HG03575 (cell line): ENCODE measurements around the gene SNAPIN.
"Not testable (repeated sequence)": the region's sequence is repeated elsewhere in the genome, so short reads cannot be mapped to it uniquely, and the experiment has no call there.

Experiments used
- ATAC-seq: cut with Tn5 transposase; IDR thresholded peaks from one replicate; pipeline ENCODE4 v1.9.1; 2021; ENCODE audit not compliant: unreplicated experiment, insufficient number of reproducible peaks, low FRiP score; ENCODE audit errors: extremely low read depth

Gene SNAPIN

DNA sequence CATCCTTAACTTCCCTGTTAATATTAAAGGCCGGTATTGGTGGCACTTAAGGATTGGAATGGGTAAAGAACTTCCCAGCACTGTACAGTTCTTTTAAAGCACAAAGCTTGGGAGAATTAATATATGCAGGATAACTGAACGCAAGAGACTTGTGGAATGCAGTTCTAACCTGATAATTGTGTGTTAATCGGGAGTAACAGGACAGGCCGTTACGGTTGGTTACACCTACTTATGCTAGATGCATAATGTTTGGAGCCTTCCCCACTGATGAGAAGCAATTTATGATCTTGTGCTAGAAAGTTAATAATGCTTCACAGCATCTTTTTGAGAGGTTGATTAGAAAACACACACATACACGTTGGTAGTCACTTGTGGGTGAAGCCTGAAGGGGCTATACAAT is 17.6 kb upstream of the SNAPIN start:
- no peak for ATAC-seq

DNA sequence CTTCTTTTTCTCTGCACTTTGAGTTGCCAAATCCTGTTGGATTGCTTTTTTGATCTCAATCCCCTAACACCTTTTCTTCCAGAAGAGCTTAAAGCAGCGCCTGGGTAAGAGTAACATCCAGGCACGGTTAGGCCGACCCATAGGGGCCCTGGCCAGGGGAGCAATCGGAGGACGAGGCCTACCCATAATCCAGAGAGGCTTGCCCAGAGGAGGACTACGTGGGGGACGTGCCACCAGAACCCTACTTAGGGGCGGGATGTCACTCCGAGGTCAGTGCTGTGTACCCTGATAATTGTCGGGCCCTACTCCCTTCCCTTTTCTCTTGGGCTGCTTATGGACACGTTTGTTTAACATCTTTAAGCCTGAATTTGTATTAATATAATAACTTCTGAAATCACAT is 16.3 kb upstream of the SNAPIN start:
- ATAC-seq: no peak

DNA sequence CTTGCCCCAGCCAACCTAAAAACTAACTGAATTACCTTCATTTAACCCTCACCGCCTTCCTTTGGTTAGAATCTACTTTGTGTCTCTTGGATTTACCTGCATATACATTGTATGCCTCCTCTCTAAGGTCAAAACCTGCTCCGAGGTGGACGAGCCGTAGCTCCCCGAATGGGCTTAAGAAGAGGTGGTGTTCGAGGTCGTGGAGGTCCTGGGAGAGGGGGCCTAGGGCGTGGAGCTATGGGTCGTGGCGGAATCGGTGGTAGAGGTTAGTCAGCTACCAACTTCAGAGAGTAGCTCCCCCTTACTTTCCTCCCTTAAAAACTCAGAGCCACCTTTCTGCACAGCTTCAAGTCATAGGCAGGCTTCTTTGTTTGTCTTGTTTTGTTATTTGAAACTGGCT is 15.4 kb upstream of the SNAPIN start:
- ATAC-seq: no peak

DNA sequence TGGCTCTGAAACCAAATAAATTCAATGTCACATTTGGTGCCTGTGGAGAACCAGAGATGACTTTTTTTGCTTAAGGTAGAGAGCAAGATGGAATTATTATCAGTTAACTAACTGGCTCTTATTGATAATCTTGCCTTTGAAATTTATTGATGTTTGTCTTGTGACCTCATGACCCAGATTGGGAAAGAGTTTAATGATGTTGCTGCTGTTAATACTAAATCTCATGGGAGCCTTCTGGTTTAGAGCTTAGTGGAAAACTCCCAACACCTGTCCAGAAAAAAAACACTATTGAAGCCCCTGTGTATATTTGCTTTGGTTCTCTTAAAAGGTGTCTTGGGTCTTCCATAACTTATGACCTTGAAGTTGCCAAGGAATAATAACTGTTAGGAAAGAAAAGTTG is 14.7 kb upstream of the SNAPIN start:
- ATAC-seq: no peak

DNA sequence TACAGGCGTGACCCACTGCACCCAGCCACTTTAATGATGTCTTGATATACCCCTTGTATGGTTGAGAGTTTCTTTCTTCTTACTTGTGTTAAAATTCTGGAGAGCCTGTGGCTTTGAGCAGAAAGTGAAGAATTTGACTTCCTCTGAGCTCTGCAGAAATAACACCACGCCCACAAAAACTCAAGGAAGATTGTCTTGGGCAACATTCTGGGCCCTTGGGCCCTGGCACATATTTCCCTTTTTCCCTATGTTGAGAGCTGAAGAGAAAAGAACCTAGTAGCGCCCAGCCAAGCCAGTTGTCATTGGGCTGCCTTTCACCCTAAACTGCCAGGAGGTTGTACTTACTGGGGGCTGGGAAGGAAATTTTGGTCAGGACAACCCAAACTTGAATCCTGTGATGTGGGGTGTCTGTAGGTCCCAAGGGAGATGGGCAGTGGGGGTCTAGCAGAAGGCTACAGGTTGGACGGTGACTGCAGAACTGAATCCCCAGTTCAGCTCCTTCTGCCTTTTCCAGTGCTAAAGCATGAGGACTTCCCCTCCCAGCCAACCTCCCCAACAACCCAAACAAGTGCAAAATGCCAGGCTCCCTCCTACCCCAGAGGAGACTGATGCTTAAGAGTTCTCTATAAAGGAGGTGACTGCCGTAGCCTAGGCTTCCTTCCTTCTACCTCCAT is 11.7 kb upstream of the SNAPIN start:
- no peak for ATAC-seq

DNA sequence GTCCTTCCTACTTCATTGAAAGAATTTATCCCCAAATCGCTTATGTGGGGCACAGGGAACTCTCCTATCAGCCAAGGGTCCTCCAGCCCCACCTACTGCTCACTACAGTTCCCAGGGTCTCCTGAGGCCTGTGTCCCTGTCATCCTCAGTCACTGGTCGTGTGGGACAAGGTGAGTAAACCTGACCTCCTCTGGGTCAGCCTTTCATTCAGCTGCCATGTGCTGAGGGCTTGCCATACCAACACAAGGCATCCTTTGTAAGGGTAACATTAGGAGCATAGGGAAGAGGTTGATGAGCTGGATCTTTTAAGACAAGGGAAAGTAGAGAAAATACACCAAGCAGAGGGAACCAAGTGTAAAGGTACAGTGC is 11.2 kb upstream of the SNAPIN start:
- no peak for ATAC-seq

DNA sequence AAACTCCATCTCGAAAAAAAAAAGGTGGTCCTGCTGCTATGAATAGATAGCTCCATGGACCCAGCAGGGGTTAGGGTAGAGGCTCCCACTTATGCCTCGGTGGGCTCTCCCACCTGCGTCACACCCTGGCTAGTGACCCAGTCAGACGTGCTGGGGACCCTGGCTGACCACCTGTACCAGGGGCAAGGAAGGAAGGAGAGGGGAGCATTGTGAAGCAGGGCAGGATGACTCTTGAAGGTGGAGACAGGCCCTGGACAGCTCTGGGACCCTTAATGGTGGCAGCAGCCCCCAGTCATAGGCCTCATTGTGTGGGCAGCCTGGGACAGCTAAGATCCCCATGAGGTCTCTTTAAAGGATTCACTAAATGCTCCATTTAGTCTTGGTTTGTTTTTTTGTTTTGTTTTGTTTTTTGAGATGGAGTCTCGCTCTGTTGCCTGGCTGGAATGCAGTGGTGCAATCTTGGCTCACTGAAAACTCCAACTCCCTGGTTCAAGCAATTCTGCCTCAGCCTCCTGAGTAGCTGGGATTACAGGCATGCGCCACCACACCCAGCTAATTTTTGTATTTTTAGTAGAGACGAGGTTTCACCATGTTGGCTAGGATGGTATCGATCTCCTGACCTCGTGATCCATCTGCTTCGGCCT is 10.4 kb upstream of the SNAPIN start:
- no peak for ATAC-seq

DNA sequence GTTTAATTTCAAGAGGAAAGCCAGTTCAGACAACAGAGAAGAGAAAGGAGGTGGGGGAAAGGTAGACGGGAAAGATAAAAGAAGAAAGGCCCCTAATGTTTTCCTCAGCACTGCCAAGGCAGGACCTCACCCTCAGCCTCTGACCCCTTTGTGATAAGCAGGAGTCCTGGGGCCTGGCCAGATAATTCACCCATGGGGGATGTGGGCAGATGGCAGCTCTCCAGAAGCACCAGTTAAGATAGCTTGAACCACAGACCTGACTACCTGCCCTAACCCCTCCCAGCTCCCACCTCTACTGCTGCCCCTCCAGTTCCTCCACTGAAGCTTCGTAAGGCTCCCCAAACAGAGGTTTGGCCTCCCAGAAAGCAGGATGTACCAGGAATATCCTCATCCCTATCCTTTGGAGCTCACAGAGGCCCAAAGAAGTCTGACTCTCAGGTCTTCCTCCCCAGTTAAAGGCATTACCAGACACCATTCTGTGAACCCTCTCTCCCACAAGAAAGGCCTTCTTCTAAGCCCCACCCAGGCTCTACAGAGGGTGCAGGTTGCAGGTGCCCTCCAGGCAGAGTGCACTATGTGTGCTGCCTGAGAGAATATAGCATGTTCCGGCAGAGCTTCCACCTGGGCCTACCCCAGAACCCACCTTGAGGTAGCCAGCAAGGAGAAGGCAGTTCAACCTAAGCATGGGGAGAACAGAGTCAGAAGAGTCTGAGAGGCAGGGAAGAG is 9.2 kb upstream of the SNAPIN start:
- no peak for ATAC-seq

DNA sequence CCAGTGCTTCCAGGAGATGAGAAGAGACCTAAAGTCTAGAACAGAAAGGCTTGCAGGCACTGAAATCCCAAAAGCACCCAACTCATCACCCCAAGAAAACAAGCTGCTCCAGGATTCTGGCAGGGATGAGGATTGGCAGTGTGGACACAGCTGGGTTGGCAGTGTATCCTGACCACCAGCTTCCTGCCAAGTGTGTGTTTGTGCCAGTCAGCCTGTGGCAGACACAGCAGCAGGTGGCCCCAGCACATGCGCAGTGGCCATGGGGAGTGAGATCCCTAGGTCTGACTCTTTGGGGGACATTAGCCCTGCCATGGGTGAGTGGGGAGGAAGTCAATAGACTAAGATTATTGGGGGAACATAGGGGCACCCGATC is 8.7 kb upstream of the SNAPIN start:
- ATAC-seq: no peak

DNA sequence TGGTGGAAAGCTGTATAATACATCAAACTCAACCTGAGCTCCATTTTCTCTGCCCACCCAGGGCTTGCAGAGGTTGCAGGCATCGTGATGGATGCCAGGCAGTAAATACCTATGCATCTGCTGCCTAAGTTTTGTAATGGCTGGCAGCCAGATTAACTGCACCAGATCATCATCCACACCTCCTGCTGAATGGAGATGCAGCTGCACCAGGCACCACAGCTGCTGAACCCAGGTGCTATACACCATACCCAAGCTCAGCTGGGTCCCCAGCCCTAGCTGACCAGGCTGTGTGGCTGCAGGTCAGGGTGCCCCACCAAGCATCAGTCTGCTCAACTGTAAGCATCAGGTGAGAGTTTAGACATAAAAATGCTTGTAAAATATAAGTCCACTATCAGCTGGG is 6.7 kb upstream of the SNAPIN start:
- ATAC-seq: no peak

DNA sequence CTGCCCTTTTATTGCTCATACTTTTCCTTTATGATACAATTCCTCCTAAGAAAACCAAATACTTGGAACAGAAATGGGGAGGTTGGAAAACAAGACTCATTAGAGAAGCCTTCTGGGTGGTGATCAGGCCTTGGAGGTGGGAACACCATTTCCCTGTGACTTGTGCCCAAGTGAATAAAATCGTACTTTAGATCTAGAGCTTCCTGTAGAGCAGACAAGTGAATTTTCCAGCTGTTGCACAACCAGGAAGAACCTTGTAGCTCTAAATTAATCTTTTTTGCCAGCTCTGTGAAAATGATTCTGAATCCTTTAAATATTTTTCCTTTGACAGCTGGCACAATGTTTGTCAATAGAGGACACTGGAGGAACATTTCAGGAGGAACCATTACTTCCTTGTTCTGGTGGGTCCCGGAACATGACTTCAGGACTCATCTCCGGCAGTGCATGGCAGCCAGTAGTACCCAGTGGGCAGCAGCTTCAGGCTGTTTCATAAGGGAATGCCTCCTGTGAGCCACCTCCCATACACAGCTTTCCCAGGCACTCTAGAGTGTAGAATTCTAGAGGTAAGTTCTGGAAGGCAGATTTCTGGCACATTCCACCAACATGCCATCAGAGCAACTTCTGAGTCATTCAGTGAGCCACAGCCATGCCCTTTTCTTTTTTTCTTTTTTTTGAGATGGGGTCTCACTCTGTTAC is 5.5 kb upstream of the SNAPIN start:
- ATAC-seq: no peak

DNA sequence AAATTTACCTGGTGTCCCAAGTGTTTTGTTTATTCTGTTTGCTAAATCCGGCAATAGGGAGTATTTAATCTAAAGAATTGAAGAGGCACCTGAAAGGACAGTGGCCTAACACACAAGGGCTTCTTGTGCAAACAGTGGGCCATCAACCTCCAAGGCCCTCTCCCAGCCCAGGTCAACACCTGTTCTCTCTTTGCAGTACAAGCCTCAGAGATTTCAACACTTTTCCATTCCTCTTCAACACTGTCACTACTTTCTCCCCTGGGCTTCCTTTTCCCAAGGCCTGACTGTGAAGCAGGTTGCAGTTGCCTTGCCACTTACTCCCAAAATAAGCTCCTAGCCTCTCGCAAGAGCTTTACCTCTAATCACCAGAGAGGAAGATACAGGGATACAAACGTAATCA is 3.2 kb upstream of the SNAPIN start:
- no peak for ATAC-seq

DNA sequence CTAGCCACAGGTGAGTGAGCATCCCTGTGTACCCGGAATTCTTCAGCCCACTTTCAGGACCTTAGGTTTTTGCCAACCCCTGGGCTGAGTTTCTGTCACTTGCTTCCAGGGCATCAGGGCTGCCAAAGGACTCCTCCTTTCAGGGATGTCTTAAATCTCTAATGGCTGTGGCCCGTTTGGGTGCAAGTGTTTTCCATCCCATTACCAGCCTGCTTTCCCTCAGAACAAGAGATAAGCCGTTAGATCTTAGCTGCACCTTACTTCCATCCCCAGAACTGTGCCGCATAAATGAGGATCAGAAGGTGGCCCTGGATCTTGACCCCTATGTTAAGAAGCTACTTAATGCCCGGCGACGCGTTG is 652 bp downstream of the SNAPIN start:
- ATAC-seq: no peak

DNA sequence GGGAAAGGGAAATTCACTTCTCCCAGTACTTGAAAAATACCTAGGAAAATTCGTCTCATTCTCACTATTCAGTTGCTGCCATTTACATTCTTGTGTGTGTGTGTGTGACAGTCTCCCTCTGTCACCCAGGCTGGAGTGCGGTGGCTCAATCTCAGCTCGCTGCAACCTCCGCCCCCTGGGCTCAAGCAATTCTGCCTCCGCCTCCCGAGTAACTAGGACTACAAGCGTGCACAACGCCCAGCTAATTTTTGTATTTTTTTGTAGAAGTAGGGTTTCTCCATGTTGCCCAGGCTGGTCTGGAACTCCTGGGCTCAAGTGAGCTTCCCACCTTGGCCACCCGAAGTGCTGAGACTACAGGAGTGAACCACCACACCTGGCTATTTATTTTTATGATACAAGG is 1.2 kb downstream of the SNAPIN start:
- ATAC-seq: no peak

DNA sequence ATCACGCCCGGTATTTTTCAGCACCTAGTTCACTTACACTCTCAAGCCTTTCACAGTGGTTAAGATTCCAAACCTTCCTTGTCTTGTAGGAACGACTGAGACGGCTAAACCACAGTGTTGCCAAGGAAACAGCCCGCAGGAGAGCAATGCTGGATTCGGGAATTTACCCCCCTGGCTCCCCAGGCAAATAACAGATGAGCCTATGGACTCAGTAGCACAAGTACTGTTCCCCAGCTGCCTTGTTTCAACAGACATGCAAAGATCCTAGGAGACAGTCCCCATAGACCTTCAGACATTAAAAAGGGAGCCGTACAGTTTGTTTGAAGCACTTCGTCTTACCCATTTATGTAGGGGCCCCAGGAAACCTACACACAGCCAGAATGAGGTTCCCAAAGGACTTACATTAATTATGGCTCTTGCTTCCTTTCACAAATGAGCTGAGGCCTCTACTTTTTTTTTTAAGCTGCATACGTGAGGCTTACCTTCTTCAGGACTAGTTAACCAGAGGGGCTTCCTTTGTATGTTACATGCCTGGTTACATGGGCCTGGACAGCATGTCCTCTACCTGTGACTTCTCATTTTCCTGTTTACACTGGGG is 2.7 kb downstream of the SNAPIN start:
- no peak for ATAC-seq

DNA sequence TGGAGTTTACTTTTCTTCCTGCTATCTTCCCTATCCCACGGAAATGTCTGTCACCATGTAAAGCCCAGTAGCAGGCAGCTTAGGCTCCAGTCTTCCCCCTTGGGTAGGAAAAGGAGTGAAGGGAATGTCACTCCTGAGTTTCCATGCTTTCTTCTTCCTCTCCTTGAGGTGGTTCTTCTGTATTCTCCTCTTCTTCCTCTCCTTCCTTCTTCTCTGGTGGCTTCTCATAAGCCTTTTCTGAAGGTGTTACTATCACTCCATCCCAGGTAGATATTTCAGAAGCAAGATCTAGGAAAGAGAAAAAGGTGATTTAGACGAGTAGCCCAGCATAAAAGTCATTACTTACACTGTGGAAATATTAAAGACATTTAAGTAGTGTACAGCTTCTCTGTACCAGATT is 3.8 kb downstream of the SNAPIN start:
- ATAC-seq: no peak

DNA sequence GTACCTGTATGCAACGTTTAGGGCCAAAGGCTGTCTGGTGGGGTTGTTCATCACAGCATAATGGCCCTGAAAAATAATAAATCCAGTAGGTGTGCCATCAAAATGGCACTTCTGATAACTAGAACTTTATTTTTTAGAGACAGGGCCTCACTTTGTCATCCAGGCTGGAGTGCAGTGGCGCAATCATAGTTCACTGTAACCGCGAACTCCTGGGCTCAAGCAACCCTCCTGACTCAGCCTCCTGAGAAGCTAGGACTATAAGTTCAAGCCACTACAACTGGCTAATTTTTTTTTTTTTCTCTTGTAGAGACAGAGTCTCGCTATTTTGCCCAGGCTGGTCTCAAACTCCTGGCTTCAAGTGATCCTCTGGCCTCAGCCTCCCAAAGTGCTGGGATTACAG is 4.7 kb downstream of the SNAPIN start:
- no peak for ATAC-seq

DNA sequence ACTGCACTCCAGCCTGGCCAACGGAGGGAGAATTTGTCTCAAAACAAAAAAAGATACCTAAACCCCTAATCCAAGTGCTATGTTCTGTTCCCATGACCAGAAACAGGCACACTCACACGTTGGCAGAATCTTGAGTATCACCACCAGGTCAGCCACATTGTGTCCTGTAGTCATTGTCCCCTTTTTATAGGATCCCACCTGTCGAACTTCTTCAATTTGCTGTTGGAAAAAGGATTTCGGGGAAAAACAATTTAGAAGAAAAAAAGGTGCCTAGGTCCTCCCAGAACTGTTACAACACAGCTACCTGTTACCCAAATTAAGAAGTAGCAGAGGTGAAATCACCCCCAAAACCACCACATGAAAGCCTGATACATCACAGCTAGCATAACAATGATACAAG is 8.9 kb downstream of the SNAPIN start:
- no peak for ATAC-seq

DNA sequence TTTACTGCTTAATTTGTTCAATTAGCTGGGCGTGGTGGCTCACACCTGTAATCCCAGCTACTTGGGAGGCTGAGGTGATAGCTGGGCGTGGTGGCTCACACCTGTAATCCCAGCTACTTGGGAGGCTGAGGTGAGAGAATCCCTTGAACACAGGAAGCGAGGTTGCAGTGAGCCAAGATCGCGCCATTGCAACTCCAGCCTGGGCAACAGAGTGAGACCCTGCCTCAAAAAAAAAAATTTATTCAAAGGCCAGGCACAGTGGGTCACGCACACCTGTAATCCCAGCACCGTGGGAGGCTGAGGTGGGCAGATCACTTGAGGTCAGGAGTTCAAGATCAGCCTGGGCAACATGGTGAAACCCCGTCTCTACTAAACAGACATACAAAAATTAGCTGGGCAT is 10.2 kb downstream of the SNAPIN start:
- not testable (repeated sequence) for ATAC-seq

DNA sequence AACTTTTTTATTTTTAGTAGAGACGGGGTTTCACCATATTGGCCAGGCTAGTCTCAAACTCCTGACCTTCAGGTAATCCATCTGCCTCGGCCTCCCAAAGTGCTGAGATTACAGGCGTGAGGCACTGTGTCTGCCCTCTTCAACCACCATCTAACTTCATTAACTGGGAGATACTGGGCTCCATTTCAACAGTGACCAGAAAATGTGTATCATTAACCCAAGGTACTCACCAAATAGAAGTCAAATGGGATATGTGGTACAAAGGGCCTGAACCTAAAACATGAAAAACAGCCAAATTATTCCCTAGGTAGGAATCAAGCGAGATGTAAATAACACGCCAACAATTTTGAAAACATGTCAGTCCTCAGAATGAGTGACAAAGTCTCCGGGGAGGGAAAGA is 11.1 kb downstream of the SNAPIN start:
- ATAC-seq: no peak
